ENCODE measurements around the gene NFKBIA.
"Not testable (repeated sequence)": the region's sequence is repeated elsewhere in the genome, so short reads cannot be mapped to it uniquely, and the experiment has no call there.

NFKBIA gene

DNA sequence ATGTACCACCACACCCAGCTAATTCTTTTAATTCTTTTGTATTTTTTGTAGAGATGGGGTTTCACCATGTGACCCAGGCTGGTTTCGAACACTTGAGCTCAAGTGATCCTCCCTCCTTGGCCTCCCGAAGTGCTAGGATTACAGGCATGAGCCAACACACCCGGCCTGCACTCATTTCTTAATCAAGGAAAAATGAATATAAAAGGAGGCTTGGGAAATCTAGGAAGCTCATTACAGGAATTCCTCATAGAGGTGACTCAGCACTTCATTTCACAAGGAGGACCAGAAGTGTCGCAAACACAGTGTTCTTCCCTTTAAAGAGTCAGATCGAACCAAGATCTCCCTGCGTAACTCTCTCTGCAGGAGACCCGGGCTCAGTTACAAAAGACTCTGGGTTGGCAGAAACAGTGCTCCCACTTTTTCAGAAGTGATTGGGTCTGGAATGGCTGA is 30.3 kb downstream of the NFKBIA start:
- H3K79me2 ChIP-seq (ENCODE audit: insufficient read depth, low read length): no peaks in the 10 kb centered on the region
- H3K36me3 ChIP-seq (ENCODE audit: insufficient read depth, low read length): no peaks in the 10 kb centered on the region
- DNase-seq (no peak), ATAC-seq (ENCODE audit: insufficient read depth, low read depth) (no peak)
- H2AFZ ChIP-seq (ENCODE audit: low read depth, low read length): no peak overlapping the region
- H4K20me1 ChIP-seq (ENCODE audit: insufficient read depth, low read length): no peaks in the 10 kb centered on the region
- H3K9ac ChIP-seq (ENCODE audit: low read depth, low read length): no peak overlapping the region
- no peak for TF ChIP-seq EZH2 (IDR thresholded peaks at IDR 0.05; ENCODE audit: borderline replicate concordance, low read depth, low read length, severe bottlenecking)
- TF ChIP-seq, protein P1, sequence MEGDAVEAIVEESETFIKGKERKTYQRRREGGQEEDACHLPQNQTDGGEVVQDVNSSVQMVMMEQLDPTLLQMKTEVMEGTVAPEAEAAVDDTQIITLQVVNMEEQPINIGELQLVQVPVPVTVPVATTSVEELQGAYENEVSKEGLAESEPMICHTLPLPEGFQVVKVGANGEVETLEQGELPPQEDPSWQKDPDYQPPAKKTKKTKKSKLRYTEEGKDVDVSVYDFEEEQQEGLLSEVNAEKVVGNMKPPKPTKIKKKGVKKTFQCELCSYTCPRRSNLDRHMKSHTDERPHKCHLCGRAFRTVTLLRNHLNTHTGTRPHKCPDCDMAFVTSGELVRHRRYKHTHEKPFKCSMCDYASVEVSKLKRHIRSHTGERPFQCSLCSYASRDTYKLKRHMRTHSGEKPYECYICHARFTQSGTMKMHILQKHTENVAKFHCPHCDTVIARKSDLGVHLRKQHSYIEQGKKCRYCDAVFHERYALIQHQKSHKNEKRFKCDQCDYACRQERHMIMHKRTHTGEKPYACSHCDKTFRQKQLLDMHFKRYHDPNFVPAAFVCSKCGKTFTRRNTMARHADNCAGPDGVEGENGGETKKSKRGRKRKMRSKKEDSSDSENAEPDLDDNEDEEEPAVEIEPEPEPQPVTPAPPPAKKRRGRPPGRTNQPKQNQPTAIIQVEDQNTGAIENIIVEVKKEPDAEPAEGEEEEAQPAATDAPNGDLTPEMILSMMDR (IDR thresholded peaks at IDR 0.05; ENCODE audit: borderline replicate concordance, extremely low read depth, low read length, poor library complexity, severe bottlenecking): no peak
- H3K4me1 ChIP-seq (ENCODE audit: insufficient read depth, low read length): no peaks in the 10 kb centered on the region
- no peaks in the 10 kb centered on the region for H3K27me3 ChIP-seq (ENCODE audit: insufficient read depth, low read length, poor library complexity)
- H3K27ac ChIP-seq (ENCODE audit: low read length): no peak overlapping the region
- peaks cover 3% of the 10 kb centered on the region for H3K9me3 ChIP-seq (ENCODE audit: insufficient read depth, low read length, severe bottlenecking)
- H3K4me3 ChIP-seq (ENCODE audit: low read depth in 1 of 2, low read length in 2 of 2): no peak overlapping the region
- no peak overlapping the region for H3K4me2 ChIP-seq (ENCODE audit: insufficient read depth, low read length)

DNA sequence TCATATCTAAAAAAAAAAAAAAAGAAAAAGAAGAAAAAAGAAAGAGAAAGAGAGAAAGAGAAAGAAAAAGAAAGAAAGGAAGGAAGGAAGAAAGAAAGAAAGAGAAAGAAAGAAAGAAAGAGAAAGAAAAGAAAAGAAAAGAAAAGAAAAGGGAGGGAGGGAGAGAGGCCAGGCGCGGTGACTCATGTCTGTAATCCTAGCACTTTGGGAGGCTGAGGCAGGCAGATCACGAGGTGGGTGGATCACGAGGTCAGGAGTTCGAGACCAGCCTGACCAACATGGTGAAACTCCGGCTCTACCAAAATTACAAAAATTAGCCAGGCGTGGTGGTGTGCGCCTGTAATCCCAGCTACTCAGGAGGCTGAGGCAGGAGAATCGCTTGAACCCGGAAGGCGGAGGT is 31.3 kb downstream of the NFKBIA start:
- not testable (repeated sequence) for ATAC-seq (ENCODE audit: insufficient read depth, low read depth); H4K20me1 ChIP-seq (ENCODE audit: insufficient read depth, low read length); H2AFZ ChIP-seq (ENCODE audit: low read depth, low read length); H3K27me3 ChIP-seq (ENCODE audit: insufficient read depth, low read length, poor library complexity); DNase-seq; H3K27ac ChIP-seq (ENCODE audit: low read length); H3K4me2 ChIP-seq (ENCODE audit: insufficient read depth, low read length); H3K36me3 ChIP-seq (ENCODE audit: insufficient read depth, low read length); H3K4me1 ChIP-seq (ENCODE audit: insufficient read depth, low read length); H3K4me3 ChIP-seq (ENCODE audit: low read depth in 1 of 2, low read length in 2 of 2); H3K9ac ChIP-seq (ENCODE audit: low read depth, low read length); H3K79me2 ChIP-seq (ENCODE audit: insufficient read depth, low read length); H3K9me3 ChIP-seq (ENCODE audit: insufficient read depth, low read length, severe bottlenecking)

DNA sequence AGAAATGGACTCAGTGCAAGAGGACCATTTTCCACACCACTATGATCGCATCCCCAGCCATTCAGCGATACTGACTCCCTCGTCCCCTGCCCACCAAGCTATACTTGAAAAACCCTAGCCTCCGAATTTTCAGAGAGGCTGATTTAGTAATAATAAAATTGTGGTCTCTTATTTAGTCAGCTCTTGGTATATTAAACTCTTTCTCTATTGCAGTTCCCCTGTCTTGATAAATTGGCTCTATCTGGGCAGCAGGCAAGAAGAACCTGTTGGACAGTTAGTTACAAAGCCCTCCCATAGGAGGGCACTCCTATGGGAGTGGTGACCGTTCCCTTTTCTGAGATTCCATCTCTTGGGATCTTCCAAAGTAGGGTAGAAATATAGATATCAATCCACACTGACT is 33.6 kb downstream of the NFKBIA start:
- no peaks in the 10 kb centered on the region for H3K27me3 ChIP-seq (ENCODE audit: insufficient read depth, low read length, poor library complexity)
- no peak overlapping the region for H3K27ac ChIP-seq (ENCODE audit: low read length)
- H4K20me1 ChIP-seq (ENCODE audit: insufficient read depth, low read length): no peaks in the 10 kb centered on the region
- ATAC-seq (ENCODE audit: insufficient read depth, low read depth) (no peak), DNase-seq (no peak)
- peaks cover 3% of the 10 kb centered on the region for H3K9me3 ChIP-seq (ENCODE audit: insufficient read depth, low read length, severe bottlenecking)
- H3K79me2 ChIP-seq (ENCODE audit: insufficient read depth, low read length): no peaks in the 10 kb centered on the region
- H3K4me1 ChIP-seq (ENCODE audit: insufficient read depth, low read length): no peaks in the 10 kb centered on the region
- no peak overlapping the region for H3K9ac ChIP-seq (ENCODE audit: low read depth, low read length)
- no peak overlapping the region for H2AFZ ChIP-seq (ENCODE audit: low read depth, low read length)
- H3K4me3 ChIP-seq (ENCODE audit: low read depth in 1 of 2, low read length in 2 of 2): no peak overlapping the region
- TF ChIP-seq EZH2 (IDR thresholded peaks at IDR 0.05; ENCODE audit: borderline replicate concordance, low read depth, low read length, severe bottlenecking): no peak
- TF ChIP-seq, protein P1 (IDR thresholded peaks at IDR 0.05; ENCODE audit: borderline replicate concordance, extremely low read depth, low read length, poor library complexity, severe bottlenecking): no peak
- no peak overlapping the region for H3K4me2 ChIP-seq (ENCODE audit: insufficient read depth, low read length)
- H3K36me3 ChIP-seq (ENCODE audit: insufficient read depth, low read length): no peaks in the 10 kb centered on the region

DNA sequence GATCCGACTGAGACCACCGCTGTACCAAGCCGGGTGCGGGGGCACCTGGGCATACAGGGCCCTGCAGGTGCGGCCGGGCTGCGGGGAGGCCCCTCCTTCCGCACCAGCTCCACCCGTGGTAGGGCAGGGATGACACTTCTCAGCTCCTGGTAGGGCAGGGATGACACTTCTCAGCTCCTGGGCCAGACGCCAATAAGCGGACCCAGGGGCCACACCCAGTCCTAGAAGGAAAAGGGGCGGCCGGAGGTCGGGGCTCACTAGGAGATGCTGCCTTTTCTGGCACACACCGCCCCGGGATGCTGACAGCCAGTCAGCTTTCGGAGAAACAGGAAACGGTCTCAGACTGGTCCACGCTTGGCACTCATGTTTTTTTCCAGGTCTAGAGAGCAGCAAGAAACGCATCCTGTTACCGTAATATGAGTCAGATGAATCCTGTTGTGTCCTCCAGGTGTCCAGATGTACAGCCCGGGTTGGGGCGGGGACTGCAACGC is 34.8 kb downstream of the NFKBIA start:
- H3K9ac ChIP-seq (ENCODE audit: low read depth, low read length): no peak overlapping the region
- no peaks in the 10 kb centered on the region for H3K79me2 ChIP-seq (ENCODE audit: insufficient read depth, low read length)
- no peak overlapping the region for H3K27ac ChIP-seq (ENCODE audit: low read length)
- no peaks in the 10 kb centered on the region for H3K36me3 ChIP-seq (ENCODE audit: insufficient read depth, low read length)
- TF ChIP-seq EZH2 (IDR thresholded peaks at IDR 0.05; ENCODE audit: borderline replicate concordance, low read depth, low read length, severe bottlenecking): no peak
- TF ChIP-seq, protein P1 (IDR thresholded peaks at IDR 0.05; ENCODE audit: borderline replicate concordance, extremely low read depth, low read length, poor library complexity, severe bottlenecking): no peak
- H4K20me1 ChIP-seq (ENCODE audit: insufficient read depth, low read length): no peaks in the 10 kb centered on the region
- H2AFZ ChIP-seq (ENCODE audit: low read depth, low read length): no peak overlapping the region
- ATAC-seq (ENCODE audit: insufficient read depth, low read depth): no peak
- no peaks in the 10 kb centered on the region for H3K27me3 ChIP-seq (ENCODE audit: insufficient read depth, low read length, poor library complexity)
- DNase-seq: no peak
- H3K9me3 ChIP-seq (ENCODE audit: insufficient read depth, low read length, severe bottlenecking): peaks cover 3% of the 10 kb centered on the region
- no peak overlapping the region for H3K4me2 ChIP-seq (ENCODE audit: insufficient read depth, low read length)
- no peak overlapping the region for H3K4me3 ChIP-seq (ENCODE audit: low read depth in 1 of 2, low read length in 2 of 2)
- H3K4me1 ChIP-seq (ENCODE audit: insufficient read depth, low read length): no peaks in the 10 kb centered on the region

Measured in DND-41 (cell line).